IMR-90 (cell line): ENCODE data around the gene TMEM17. TPM values are rescaled to one million over a fixed set of nuclear protein-coding genes. Genes with fewer than 3 reads are reported as not detected.

ENCODE experiments used
- ATAC-seq: fragments of 200-7000 bp; cut with Tn5 transposase; 2 replicates; pipeline ENCODE4 v1.9.1; 2020; ENCODE audit warnings: low read depth, mild to moderate bottlenecking, moderate library complexity
- BruUV-seq: library from RNA; stranded (reverse); fragments of 400-500 nt; replicated peaks from 2 replicates; lab custom pipeline; 2021; lab: Mats Ljungman, UMichigan
- CTCF ChIA-PET: fragments of 300-600 bp; formaldehyde crosslinking; extraction: SDS; loops from one replicate; lab custom pipeline; 2021; ENCODE audit warnings: antibody characterized with exemption; lab: Yijun Ruan, JAX
- POLR2A ChIA-PET: fragments of 300-600 bp; sonication (Branson Sonifier 250); formaldehyde crosslinking; loops from one replicate; lab custom pipeline; 2022; ENCODE audit warnings: antibody characterized with exemption; ENCODE audit not compliant: unreplicated experiment; lab: Charles Lee
- DNase-seq: peaks from one replicate; pipeline ENCODE4 v3.0.0; 2013
- H2AFZ ChIP-seq: replicated peaks from 2 replicates; pipeline ENCODE3; 2013; ENCODE audit warnings: low read length, mild to moderate bottlenecking; ENCODE audit not compliant: poor library complexity
- H2AK5ac ChIP-seq: 2 replicates; pipeline ENCODE4 v1.6.1; 2013; ENCODE audit warnings: low read depth, low read length, inconsistent platforms
- H2AK9ac ChIP-seq: replicated peaks from 2 replicates; pipeline ENCODE3; 2013; ENCODE audit warnings: mild to moderate bottlenecking, low read depth, low read length, moderate library complexity; ENCODE audit not compliant: poor library complexity
- H2BK120ac ChIP-seq: 2 replicates; pipeline ENCODE4 v1.6.1; 2013; ENCODE audit warnings: low read depth, low read length, inconsistent platforms
- H2BK15ac ChIP-seq: 3 replicates; pipeline ENCODE4 v1.6.1; 2013; ENCODE audit warnings: low read depth, low read length, inconsistent platforms
- H2BK20ac ChIP-seq: 2 replicates; pipeline ENCODE4 v1.6.1; 2013; ENCODE audit warnings: low read depth, mild to moderate bottlenecking, inconsistent platforms, low read length, moderate library complexity
- H2BK5ac ChIP-seq: 2 replicates; pipeline ENCODE4 v1.6.1; 2013; ENCODE audit warnings: mild to moderate bottlenecking, low read depth, low read length, inconsistent platforms; ENCODE audit not compliant: poor library complexity, severe bottlenecking
- H3K14ac ChIP-seq: replicated peaks from 2 replicates; pipeline ENCODE4 v1.6.1; 2013; ENCODE audit warnings: low read depth, low read length, inconsistent platforms
- H3K18ac ChIP-seq: 2 replicates; pipeline ENCODE4 v1.6.1; 2013; ENCODE audit warnings: low read depth, low read length, control low read depth
- H3K23ac ChIP-seq: 2 replicates; pipeline ENCODE4 v1.6.1; 2013; ENCODE audit warnings: low read depth, low read length, inconsistent platforms
- H3K27ac ChIP-seq: 2 replicates; pipeline ENCODE4 v1.5.1; 2013; ENCODE audit warnings: mild to moderate bottlenecking, control low read depth, low read length; ENCODE audit not compliant: insufficient read depth
- H3K27me3 ChIP-seq: 2 replicates; pipeline ENCODE4 v1.6.1; 2013; ENCODE audit warnings: low read length; ENCODE audit not compliant: control insufficient read depth, insufficient read depth
- H3K36me3 ChIP-seq: 2 replicates; pipeline ENCODE4 v1.6.1; 2013; ENCODE audit warnings: low read length, mixed read lengths; ENCODE audit not compliant: control insufficient read depth, insufficient read depth
- H3K4ac ChIP-seq: 2 replicates; pipeline ENCODE4 v1.6.1; 2013; ENCODE audit warnings: low read depth, low read length, inconsistent platforms
- H3K4me1 ChIP-seq: 2 replicates; pipeline ENCODE4 v1.6.1; 2013; ENCODE audit warnings: low read length, mixed read lengths; ENCODE audit not compliant: control insufficient read depth, insufficient read depth
- H3K4me2 ChIP-seq: 2 replicates; pipeline ENCODE4 v1.6.1; 2013; ENCODE audit warnings: low read depth, mild to moderate bottlenecking, control low read depth, low read length, moderate library complexity
- H3K4me3 ChIP-seq: 2 replicates; pipeline ENCODE4 v1.5.1; 2013; ENCODE audit warnings: low read depth, mild to moderate bottlenecking, control low read depth, low read length, moderate library complexity; ENCODE audit not compliant: insufficient read depth
- H3K56ac ChIP-seq: 2 replicates; pipeline ENCODE4 v1.6.1; 2013; ENCODE audit warnings: low read length, inconsistent platforms; ENCODE audit not compliant: insufficient read depth; ENCODE audit errors: extremely low read depth
- H3K79me1 ChIP-seq, 2 experiments: 2 replicates each; pipeline ENCODE4 v1.6.1; 2013; ENCODE audit warnings: low read length in 2 of 2, inconsistent platforms in 1 of 2, low read depth in 1 of 2
- H3K9ac ChIP-seq: 2 replicates; pipeline ENCODE4 v1.6.1; 2013; ENCODE audit warnings: low read depth, low read length, control low read depth
- H3K9me1 ChIP-seq: 2 replicates; pipeline ENCODE4 v1.6.1; 2013; ENCODE audit warnings: low read length, inconsistent platforms; ENCODE audit not compliant: insufficient read depth
- H3K9me3 ChIP-seq: 2 replicates; pipeline ENCODE4 v1.6.1; 2013; ENCODE audit warnings: low read length; ENCODE audit not compliant: control insufficient read depth, insufficient read depth
- H4K20me1 ChIP-seq: 2 replicates; pipeline ENCODE4 v1.6.1; 2013; ENCODE audit warnings: low read length, inconsistent platforms; ENCODE audit not compliant: insufficient read depth
- H4K5ac ChIP-seq: 2 replicates; pipeline ENCODE4 v1.6.1; 2013; ENCODE audit warnings: mild to moderate bottlenecking, low read depth, low read length, control low read depth
- H4K8ac ChIP-seq, 2 experiments: 2 replicates each; pipeline ENCODE4 v1.6.1; 2013; ENCODE audit warnings: low read depth in 2 of 2, low read length in 2 of 2, control low read depth in 1 of 2, inconsistent platforms in 1 of 2
- H4K91ac ChIP-seq: 2 replicates; pipeline ENCODE4 v1.6.1; 2013; ENCODE audit warnings: low read depth, low read length, inconsistent platforms; ENCODE audit not compliant: insufficient read depth
- CHD1 ChIP-seq: IDR thresholded peaks from 2 replicates; pipeline ENCODE4 v1.6.1; 2012; ENCODE audit warnings: low read depth, low read length, improper control_type of control experiment
- FOS ChIP-seq: fragments of 150-350 bp; IDR thresholded peaks from 2 replicates; pipeline ENCODE4 v1.6.1; 2016; ENCODE audit warnings: low read depth, low read length
- MAFK ChIP-seq: IDR thresholded peaks from 2 replicates; pipeline ENCODE4 v1.6.1; 2012; ENCODE audit warnings: low read depth, low read length, improper control_type of control experiment
- MAZ ChIP-seq: IDR thresholded peaks from 2 replicates; pipeline ENCODE4 v1.6.1; 2012; ENCODE audit warnings: low read depth, mild to moderate bottlenecking, low read length, improper control_type of control experiment, moderate library complexity, borderline replicate concordance
- MXI1 ChIP-seq: IDR thresholded peaks from 2 replicates; pipeline ENCODE4 v1.6.1; 2012; ENCODE audit warnings: low read depth, mild to moderate bottlenecking, low read length, moderate library complexity, borderline replicate concordance
- NFE2L2 ChIP-seq: fragments of 150-350 bp; IDR thresholded peaks from 2 replicates; pipeline ENCODE4 v1.6.1; 2016; ENCODE audit warnings: low read depth, mild to moderate bottlenecking, low read length
- SMC3 ChIP-seq: fragments of 150-350 bp; IDR thresholded peaks from 2 replicates; pipeline ENCODE4 v1.6.1; 2016; ENCODE audit warnings: low read depth, mild to moderate bottlenecking, antibody characterized with exemption, low read length, moderate library complexity
- WGBS, 2 experiments: methylation state at CpG; one replicate each; pipeline versions ENCODE4 v1.1.5 to v1.1.7; 2013; ENCODE audit warnings: missing lambda C conversion rate in 2 of 2; ENCODE audit not compliant: insufficient read length in 1 of 2; ENCODE audit errors: extremely low coverage in 2 of 2; 5-methylcytosine and 5-hydroxymethylcytosine counted together
- dilution Hi-C: fragments of 300-500 bp; cut with HindIII; formaldehyde crosslinking; loops from one replicate; pipeline ENCODE4 v1.14.3; 2018; ENCODE audit warnings: low sequenced_read_pairs; ENCODE audit not compliant: unreplicated experiment
- in situ Hi-C: fragments of 300-500 bp; cut with MboI; formaldehyde crosslinking; loops from 3 replicates; pipeline ENCODE4 v1.14.3; 2019; ENCODE audit warnings: low sequenced_read_pairs, inconsistent platforms, mixed read lengths
- intact Hi-C: fragments of 100-400 bp; cut with micrococcal nuclease; formaldehyde crosslinking; loops from 2 replicates; pipeline ENCODE4 v1.10.0; 2022
- polyA plus RNA-seq, 3 experiments: library from polyadenylated mRNA; depleted of rRNA; stranded (reverse); fragments of >200 nt; gene quantifications; 2 replicates each; pipeline ENCODE4 v1.2.3, GENCODE V29; 2012; ENCODE audit warnings: low replicate concordance in 1 of 3
- total RNA-seq: library from RNA; depleted of rRNA; stranded (reverse); fragments of >200 nt; gene quantifications from 2 replicates; pipeline ENCODE4 v1.2.3, GENCODE V29; 2012
- TF ChIP-seq, protein P1 (sequence below): conservative IDR thresholded peaks from 2 replicates; pipeline ENCODE4 v1.5.1; 2012; ENCODE audit warnings: mild to moderate bottlenecking, low read depth, low read length, improper control_type of control experiment
- TF ChIP-seq, protein P2 (sequence below): fragments of 150-350 bp; IDR thresholded peaks from 2 replicates; pipeline ENCODE4 v1.6.1; 2016; ENCODE audit warnings: low read depth, mild to moderate bottlenecking, low read length, moderate library complexity, borderline replicate concordance

The TMEM17 gene
- total and polyA plus RNA-seq, 2 of the 4 experiments (the other 2 are of a cell fraction): 1.3 to 1.8 TPM

DNA sequence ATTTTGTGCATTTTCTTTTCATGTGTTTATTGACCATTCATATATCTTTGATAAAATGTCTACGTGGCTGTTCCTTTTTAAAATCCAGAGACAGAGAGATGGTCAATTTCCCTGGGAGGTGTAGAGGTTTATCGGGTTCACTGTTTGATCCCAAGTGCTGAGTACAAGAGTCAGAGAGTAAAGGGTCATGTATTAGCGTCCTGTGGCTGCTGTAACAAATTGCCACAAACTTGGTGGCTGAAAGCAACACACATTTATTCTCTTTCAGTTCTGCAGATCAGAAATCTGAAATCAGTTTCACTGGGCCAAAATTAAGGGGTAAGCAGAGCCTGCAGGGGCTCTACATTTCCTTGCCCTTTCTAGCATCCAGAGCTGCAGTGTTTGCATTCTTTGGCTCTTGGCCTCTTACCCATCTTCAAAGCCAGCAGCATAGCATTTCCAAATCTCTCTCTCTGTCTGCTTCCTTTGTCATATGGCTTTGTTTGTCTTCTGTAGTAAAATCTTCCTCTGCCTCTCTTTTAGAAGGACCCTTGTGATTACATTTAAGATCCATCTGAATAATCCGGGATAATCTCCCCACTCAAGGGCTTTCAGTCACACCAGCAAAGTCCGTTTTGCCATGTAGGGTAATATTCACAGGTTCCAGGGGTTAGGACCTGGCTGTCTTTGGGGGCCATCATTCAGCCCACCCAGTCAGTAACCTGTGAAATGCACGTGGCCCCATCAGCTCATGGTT lies 49.9 kb downstream of the TMEM17 start:
- CTCF ChIA-PET: interaction anchor here (0.6 to 2.9 kb wide), 11 partner anchors 12 to 556 kb away, joined by 3 to 45 read pairs (median 4); partner anchors contain the start of gene TMEM17
- intact Hi-C loops (loop anchor here (2.0 to 5.0 kb wide), 5 partner anchors 121 to 1031 kb away; no protein-coding TSS in a partner anchor), in situ Hi-C loops (loop anchor here (5.0 to 25.0 kb wide), 3 partner anchors 316 to 1031 kb away; no protein-coding TSS in a partner anchor), dilution Hi-C loops (no loop called here)
- no peak for TF ChIP-seq CHD1
- TF ChIP-seq, protein P1, sequence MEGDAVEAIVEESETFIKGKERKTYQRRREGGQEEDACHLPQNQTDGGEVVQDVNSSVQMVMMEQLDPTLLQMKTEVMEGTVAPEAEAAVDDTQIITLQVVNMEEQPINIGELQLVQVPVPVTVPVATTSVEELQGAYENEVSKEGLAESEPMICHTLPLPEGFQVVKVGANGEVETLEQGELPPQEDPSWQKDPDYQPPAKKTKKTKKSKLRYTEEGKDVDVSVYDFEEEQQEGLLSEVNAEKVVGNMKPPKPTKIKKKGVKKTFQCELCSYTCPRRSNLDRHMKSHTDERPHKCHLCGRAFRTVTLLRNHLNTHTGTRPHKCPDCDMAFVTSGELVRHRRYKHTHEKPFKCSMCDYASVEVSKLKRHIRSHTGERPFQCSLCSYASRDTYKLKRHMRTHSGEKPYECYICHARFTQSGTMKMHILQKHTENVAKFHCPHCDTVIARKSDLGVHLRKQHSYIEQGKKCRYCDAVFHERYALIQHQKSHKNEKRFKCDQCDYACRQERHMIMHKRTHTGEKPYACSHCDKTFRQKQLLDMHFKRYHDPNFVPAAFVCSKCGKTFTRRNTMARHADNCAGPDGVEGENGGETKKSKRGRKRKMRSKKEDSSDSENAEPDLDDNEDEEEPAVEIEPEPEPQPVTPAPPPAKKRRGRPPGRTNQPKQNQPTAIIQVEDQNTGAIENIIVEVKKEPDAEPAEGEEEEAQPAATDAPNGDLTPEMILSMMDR: no peak
- no peak for TF ChIP-seq MAFK
- TF ChIP-seq FOS: no peak
- TF ChIP-seq, protein P2, sequence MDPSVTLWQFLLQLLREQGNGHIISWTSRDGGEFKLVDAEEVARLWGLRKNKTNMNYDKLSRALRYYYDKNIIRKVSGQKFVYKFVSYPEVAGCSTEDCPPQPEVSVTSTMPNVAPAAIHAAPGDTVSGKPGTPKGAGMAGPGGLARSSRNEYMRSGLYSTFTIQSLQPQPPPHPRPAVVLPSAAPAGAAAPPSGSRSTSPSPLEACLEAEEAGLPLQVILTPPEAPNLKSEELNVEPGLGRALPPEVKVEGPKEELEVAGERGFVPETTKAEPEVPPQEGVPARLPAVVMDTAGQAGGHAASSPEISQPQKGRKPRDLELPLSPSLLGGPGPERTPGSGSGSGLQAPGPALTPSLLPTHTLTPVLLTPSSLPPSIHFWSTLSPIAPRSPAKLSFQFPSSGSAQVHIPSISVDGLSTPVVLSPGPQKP: no peak
- no peak for TF ChIP-seq MAZ
- no peak for TF ChIP-seq MXI1
- no peak for TF ChIP-seq NFE2L2
- TF ChIP-seq SMC3: no peak
- Histone ChIP-seq H3K27ac (no peak overlapping the region), H2BK20ac (peak overlapping the region; percentile 81; the same call in 1 of the 2 replicates), H3K4me3 (no peak overlapping the region), H2BK15ac (no peak overlapping the region; the same call in 2 of the 3 replicates), H3K4me1 (peaks cover 9% of the 10 kb centered on the region; the same call in 1 of the 2 replicates), H3K27me3 (no peaks in the 10 kb centered on the region; the same call in 1 of the 2 replicates), H3K36me3 (no peaks in the 10 kb centered on the region), H4K91ac (peak overlapping the region; percentile 53; the same call in 1 of the 2 replicates), H3K79me1 (no peaks in the 10 kb centered on the region), H3K9me1 (0 out of 2 replicates have a peak, but pooled peaks cover 5% of the 10 kb centered on the region), H2BK5ac (no peak overlapping the region), H3K9ac (no peak overlapping the region), H3K4ac (peak overlapping the region; percentile 55), H4K8ac (peak overlapping the region; percentile 20 to 92; a peak in 1 of 4 replicates), H4K5ac (peak overlapping the region; percentile 2; the same call in 1 of the 2 replicates), H2AFZ (peak overlapping the region; percentile 99), H3K18ac (no peak overlapping the region; the same call in 1 of the 2 replicates), H3K4me2 (no peak overlapping the region), H3K14ac (peak overlapping the region; percentile 33; the same call in 1 of the 2 replicates), H3K23ac (peak overlapping the region; percentile 22; the same call in 1 of the 2 replicates), H2AK9ac (peak overlapping the region; percentile 60), H3K9me3 (no peaks in the 10 kb centered on the region), H2AK5ac (no peak overlapping the region; the same call in 1 of the 2 replicates), H3K56ac (no peak overlapping the region), H4K20me1 (no peaks in the 10 kb centered on the region), H2BK120ac (peak overlapping the region; percentile 79)
- DNase-seq (no peak), ATAC-seq (no peak)
- BruUV-seq: no TSS peak
- no CpG with 5 or more reads among the region's 6 CpGs for WGBS, 2 experiments
- POLR2A ChIA-PET: no interaction called here
